HG03439 (cell line): ENCODE results near the gene MTMR10.

Source experiments
- ATAC-seq: cut with Tn5 transposase; IDR thresholded peaks from one replicate; pipeline ENCODE4 v1.9.1; 2021; ENCODE audit warnings: mild to moderate bottlenecking, moderate library complexity; ENCODE audit not compliant: unreplicated experiment

The MTMR10 gene

GRCh38 chr15:30962079-30962478 is 29.3 kb downstream of the MTMR10 start:
- no peak for ATAC-seq

GRCh38 chr15:30958219-30958618 is 33.2 kb downstream of the MTMR10 start:
- ATAC-seq, result no peak

GRCh38 chr15:30956216-30957124 is 35.0 kb downstream of the MTMR10 start:
- no peak for ATAC-seq

- no peak for ATAC-seq
Observed at GRCh38 chr15:30954674-30955073, 36.8 kb downstream of the MTMR10 start.

- no peak for ATAC-seq
Observed at GRCh38 chr15:30953731-30954378, 37.6 kb downstream of the MTMR10 start.

GRCh38 chr15:30953183-30953582 is 38.2 kb downstream of the MTMR10 start:
- ATAC-seq, result no peak

- no peak for ATAC-seq
Observed at GRCh38 chr15:30943654-30944335, 47.6 kb downstream of the MTMR10 start.

GRCh38 chr15:30941520-30941919 is 49.9 kb downstream of the MTMR10 start:
- no peak for ATAC-seq

- ATAC-seq, result no peak
Observed at GRCh38 chr15:30940359-30940758, 51.1 kb downstream of the MTMR10 start.

- no peak for ATAC-seq
Observed at GRCh38 chr15:30939161-30939560, 52.3 kb downstream of the MTMR10 start.

GRCh38 chr15:30933293-30933692 is 58.1 kb downstream of the MTMR10 start:
- ATAC-seq, result no peak

GRCh38 chr15:30930422-30930821 is 61.0 kb downstream of the MTMR10 start:
- no peak for ATAC-seq

GRCh38 chr15:30929982-30930381 is 61.4 kb downstream of the MTMR10 start:
- no peak for ATAC-seq

- ATAC-seq, result no peak
Observed at GRCh38 chr15:30929064-30929669, 62.3 kb downstream of the MTMR10 start.

- no peak for ATAC-seq
Observed at GRCh38 chr15:30928076-30928475, 63.4 kb downstream of the MTMR10 start.

- ATAC-seq, result no peak
Observed at GRCh38 chr15:30927148-30927761, 64.2 kb downstream of the MTMR10 start.

GRCh38 chr15:30926161-30926560 is 65.3 kb downstream of the MTMR10 start:
- no peak for ATAC-seq

- ATAC-seq, result no peak
Observed at GRCh38 chr15:30925686-30926085, 65.7 kb downstream of the MTMR10 start.

GRCh38 chr15:30924353-30924752 is 67.1 kb downstream of the MTMR10 start:
- no peak for ATAC-seq

GRCh38 chr15:30923429-30923828 is 68.0 kb downstream of the MTMR10 start:
- ATAC-seq, result no peak
